Measurements from ENCODE around the gene CNOT4.
A peak's percentile ranks its signal among the peaks of the same experiment; 100 is the strongest.

Gene CNOT4

GRCh38 chr7:135416431-135416830 lies 93.5 kb downstream of the CNOT4 start:
- no peak for DNase-seq
- in situ Hi-C loops (cut with HindIII; ENCODE audit: low pct_ligation_motif_present, low pct_unique_long_range_greater_than_20kb, low sequenced_read_pairs): no loop called here

- DNase-seq: peak; percentile 88
- in situ Hi-C loops (cut with HindIII; ENCODE audit: low pct_ligation_motif_present, low pct_unique_long_range_greater_than_20kb, low sequenced_read_pairs): no loop called here
These were observed 95.0 kb downstream of the CNOT4 start for GRCh38 chr7:135414850-135415439.

GRCh38 chr7:135414208-135414607 lies 95.7 kb downstream of the CNOT4 start:
- in situ Hi-C loops (cut with HindIII; ENCODE audit: low pct_ligation_motif_present, low pct_unique_long_range_greater_than_20kb, low sequenced_read_pairs): no loop called here
- no peak for DNase-seq

GRCh38 chr7:135411098-135411497 lies 98.8 kb downstream of the CNOT4 start:
- in situ Hi-C loops (cut with HindIII; ENCODE audit: low pct_ligation_motif_present, low pct_unique_long_range_greater_than_20kb, low sequenced_read_pairs): no loop called here
- DNase-seq: no peak

- in situ Hi-C loops (cut with HindIII; ENCODE audit: low pct_ligation_motif_present, low pct_unique_long_range_greater_than_20kb, low sequenced_read_pairs): no loop called here
- DNase-seq: no peak
These were observed 99.4 kb downstream of the CNOT4 start for GRCh38 chr7:135410543-135410942.

GRCh38 chr7:135409845-135410542 lies 99.9 kb downstream of the CNOT4 start:
- in situ Hi-C loops (cut with HindIII; ENCODE audit: low pct_ligation_motif_present, low pct_unique_long_range_greater_than_20kb, low sequenced_read_pairs): no loop called here

GRCh38 chr7:135407884-135408283 lies 102.0 kb downstream of the CNOT4 start:
- in situ Hi-C loops (cut with HindIII; ENCODE audit: low pct_ligation_motif_present, low pct_unique_long_range_greater_than_20kb, low sequenced_read_pairs): no loop called here
- DNase-seq: no peak

More at GRCh38 chr7:135409845-135410542, 99.9 kb downstream of the CNOT4 start:
- no peak for DNase-seq

GRCh38 chr7:135406918-135407317 lies 103.0 kb downstream of the CNOT4 start:
- DNase-seq: no peak
- in situ Hi-C loops (cut with HindIII; ENCODE audit: low pct_ligation_motif_present, low pct_unique_long_range_greater_than_20kb, low sequenced_read_pairs): no loop called here

GRCh38 chr7:135405969-135406368 lies 103.9 kb downstream of the CNOT4 start:
- in situ Hi-C loops (cut with HindIII; ENCODE audit: low pct_ligation_motif_present, low pct_unique_long_range_greater_than_20kb, low sequenced_read_pairs): no loop called here

GRCh38 chr7:135403302-135403701 lies 106.6 kb downstream of the CNOT4 start:
- in situ Hi-C loops (cut with HindIII; ENCODE audit: low pct_ligation_motif_present, low pct_unique_long_range_greater_than_20kb, low sequenced_read_pairs): no loop called here
- no peak for DNase-seq

More at GRCh38 chr7:135405969-135406368, 103.9 kb downstream of the CNOT4 start:
- DNase-seq: no peak

GRCh38 chr7:135397689-135398088 lies 112.2 kb downstream of the CNOT4 start:
- in situ Hi-C loops (cut with HindIII; ENCODE audit: low pct_ligation_motif_present, low pct_unique_long_range_greater_than_20kb, low sequenced_read_pairs): no loop called here
- DNase-seq: no peak

GRCh38 chr7:135392701-135393100 lies 117.2 kb downstream of the CNOT4 start:
- in situ Hi-C loops (cut with HindIII; ENCODE audit: low pct_ligation_motif_present, low pct_unique_long_range_greater_than_20kb, low sequenced_read_pairs): no loop called here
- no peak for DNase-seq

- in situ Hi-C loops (cut with HindIII; ENCODE audit: low pct_ligation_motif_present, low pct_unique_long_range_greater_than_20kb, low sequenced_read_pairs): no loop called here
These were observed 118.4 kb downstream of the CNOT4 start for GRCh38 chr7:135391514-135391913.

GRCh38 chr7:135390829-135391228 lies 119.1 kb downstream of the CNOT4 start:
- no peak for DNase-seq
- in situ Hi-C loops (cut with HindIII; ENCODE audit: low pct_ligation_motif_present, low pct_unique_long_range_greater_than_20kb, low sequenced_read_pairs): no loop called here

More at GRCh38 chr7:135391514-135391913, 118.4 kb downstream of the CNOT4 start:
- DNase-seq: no peak

- DNase-seq: no peak
- in situ Hi-C loops (cut with HindIII; ENCODE audit: low pct_ligation_motif_present, low pct_unique_long_range_greater_than_20kb, low sequenced_read_pairs): no loop called here
These were observed 119.9 kb downstream of the CNOT4 start for GRCh38 chr7:135389971-135390370.

GRCh38 chr7:135388616-135389015 lies 121.3 kb downstream of the CNOT4 start:
- DNase-seq: no peak
- in situ Hi-C loops (cut with HindIII; ENCODE audit: low pct_ligation_motif_present, low pct_unique_long_range_greater_than_20kb, low sequenced_read_pairs): no loop called here

GRCh38 chr7:135386776-135387175 lies 123.1 kb downstream of the CNOT4 start:
- no peak for DNase-seq
- in situ Hi-C loops (cut with HindIII; ENCODE audit: low pct_ligation_motif_present, low pct_unique_long_range_greater_than_20kb, low sequenced_read_pairs): no loop called here

GRCh38 chr7:135386181-135386580 lies 123.7 kb downstream of the CNOT4 start:
- in situ Hi-C loops (cut with HindIII; ENCODE audit: low pct_ligation_motif_present, low pct_unique_long_range_greater_than_20kb, low sequenced_read_pairs): no loop called here
- no peak for DNase-seq

- in situ Hi-C loops (cut with HindIII; ENCODE audit: low pct_ligation_motif_present, low pct_unique_long_range_greater_than_20kb, low sequenced_read_pairs): no loop called here
- no peak for DNase-seq
These were observed 124.7 kb downstream of the CNOT4 start for GRCh38 chr7:135385209-135385608.

GRCh38 chr7:135383525-135384175 lies 126.3 kb downstream of the CNOT4 start:
- in situ Hi-C loops (cut with HindIII; ENCODE audit: low pct_ligation_motif_present, low pct_unique_long_range_greater_than_20kb, low sequenced_read_pairs): no loop called here
- DNase-seq: no peak
